ENCODE results near the gene TUBA1C. TPM values are rescaled to one million over a fixed set of nuclear protein-coding genes. Genes with fewer than 3 reads are reported as not detected.

TUBA1C gene
- total RNA-seq, 1 experiment from 2014 or later = 1,376 TPM

DNA sequence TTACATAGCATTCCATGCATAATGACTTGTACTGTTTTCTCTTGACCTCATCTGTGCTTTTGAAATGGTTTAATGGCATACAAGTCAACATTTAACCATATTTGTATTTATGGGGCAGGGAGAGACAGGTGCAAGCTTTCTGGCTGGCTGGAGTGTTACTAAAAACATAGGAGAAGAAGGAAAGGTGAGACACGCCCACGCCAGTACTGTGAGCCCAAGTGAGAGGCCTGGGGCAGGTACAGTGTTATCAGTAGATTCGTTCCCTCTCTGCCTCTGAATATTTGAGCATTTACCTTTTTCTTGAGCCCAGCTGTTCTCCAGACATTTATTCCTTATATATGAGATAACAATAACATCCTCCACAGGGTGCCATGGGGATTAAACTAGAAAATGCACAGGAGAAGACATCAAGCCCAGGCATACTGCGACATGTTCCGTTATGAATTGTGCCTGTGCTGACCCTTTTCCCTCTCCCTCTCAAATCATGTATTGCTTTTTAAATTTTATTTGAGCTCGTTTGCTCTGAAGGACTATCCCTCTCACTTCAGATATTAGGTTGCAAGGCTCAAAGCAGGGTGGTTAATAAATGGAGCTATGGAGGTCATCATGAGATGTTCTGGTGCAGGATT lies 34.6 kb upstream of the TUBA1C start:
- ATAC-seq (no peak), DNase-seq (no peak)
- H3K79me2 ChIP-seq (ENCODE audit: low read length) = no peaks in the 10 kb centered on the region
- no peak overlapping the region for H3K27ac ChIP-seq (ENCODE audit: low read length)
- no peaks in the 10 kb centered on the region for H3K9me3 ChIP-seq (ENCODE audit: low read length)
- no peak for TF ChIP-seq EZH2 (IDR thresholded peaks at IDR 0.05; ENCODE audit: low read length, unreplicated experiment)
- TF ChIP-seq, protein P1, sequence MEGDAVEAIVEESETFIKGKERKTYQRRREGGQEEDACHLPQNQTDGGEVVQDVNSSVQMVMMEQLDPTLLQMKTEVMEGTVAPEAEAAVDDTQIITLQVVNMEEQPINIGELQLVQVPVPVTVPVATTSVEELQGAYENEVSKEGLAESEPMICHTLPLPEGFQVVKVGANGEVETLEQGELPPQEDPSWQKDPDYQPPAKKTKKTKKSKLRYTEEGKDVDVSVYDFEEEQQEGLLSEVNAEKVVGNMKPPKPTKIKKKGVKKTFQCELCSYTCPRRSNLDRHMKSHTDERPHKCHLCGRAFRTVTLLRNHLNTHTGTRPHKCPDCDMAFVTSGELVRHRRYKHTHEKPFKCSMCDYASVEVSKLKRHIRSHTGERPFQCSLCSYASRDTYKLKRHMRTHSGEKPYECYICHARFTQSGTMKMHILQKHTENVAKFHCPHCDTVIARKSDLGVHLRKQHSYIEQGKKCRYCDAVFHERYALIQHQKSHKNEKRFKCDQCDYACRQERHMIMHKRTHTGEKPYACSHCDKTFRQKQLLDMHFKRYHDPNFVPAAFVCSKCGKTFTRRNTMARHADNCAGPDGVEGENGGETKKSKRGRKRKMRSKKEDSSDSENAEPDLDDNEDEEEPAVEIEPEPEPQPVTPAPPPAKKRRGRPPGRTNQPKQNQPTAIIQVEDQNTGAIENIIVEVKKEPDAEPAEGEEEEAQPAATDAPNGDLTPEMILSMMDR (conservative IDR thresholded peaks at IDR 0.05; ENCODE audit: low read depth, low read length) = no peak
- no peak for TF ChIP-seq EZH2phosphoT487 (IDR thresholded peaks at IDR 0.05; ENCODE audit: borderline replicate concordance, low read length)
- ChIA-PET POLR2A (ENCODE audit: unreplicated experiment) (no interaction called here), CTCF (no interaction called here)
- H2AFZ ChIP-seq (ENCODE audit: low read length) = no peak overlapping the region
- no TSS peak for BruUV-seq (replicated peaks)
- H4K20me1 ChIP-seq (ENCODE audit: low read length) = no peaks in the 10 kb centered on the region
- H3F3A ChIP-seq (ENCODE audit: low read length, unreplicated experiment) = no peaks in the 10 kb centered on the region
- H3K4me3 ChIP-seq (ENCODE audit: low read length) = no peak overlapping the region
- H3K9ac ChIP-seq (ENCODE audit: low read length) = no peak overlapping the region
- H3K27me3 ChIP-seq (ENCODE audit: low read length) = no peaks in the 10 kb centered on the region
- H3K4me1 ChIP-seq (ENCODE audit: insufficient read depth, low read length) = peaks cover 4% of the 10 kb centered on the region; the same call in 1 of the 2 replicates
- no peaks in the 10 kb centered on the region for H3K9me2 ChIP-seq (replicated peaks; ENCODE audit: low read length)
- H3K4me2 ChIP-seq (ENCODE audit: low read length) = no peak overlapping the region
- H3K36me3 ChIP-seq (ENCODE audit: low read depth, low read length) = no peaks in the 10 kb centered on the region
- intact Hi-C loops (cut with micrococcal nuclease) = no loop called here

DNA sequence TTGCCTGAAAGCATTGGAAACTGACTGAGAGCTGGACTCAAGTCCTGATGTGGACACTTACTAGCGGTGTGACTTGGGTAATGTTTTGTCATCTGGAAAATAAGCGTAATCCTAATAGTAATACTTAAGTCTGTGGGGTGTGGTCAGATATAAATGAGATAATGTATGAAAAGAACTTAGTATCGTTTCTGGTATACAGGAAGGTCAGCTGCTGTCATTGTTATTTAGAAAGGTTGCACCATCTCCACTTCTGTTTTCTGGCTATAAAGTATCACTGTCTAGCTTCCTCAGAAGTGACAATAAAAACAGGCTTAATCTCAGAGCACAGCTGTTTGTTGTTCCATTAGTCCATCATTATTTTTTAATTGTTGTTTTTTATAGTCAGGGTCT lies 34.1 kb upstream of the TUBA1C start:
- DNase-seq (no peak), ATAC-seq (no peak)
- Histone ChIP-seq H3K27ac (ENCODE audit: low read length) (no peak overlapping the region), H3K9ac (ENCODE audit: low read length) (no peak overlapping the region), H3K4me1 (ENCODE audit: insufficient read depth, low read length) (peaks cover 4% of the 10 kb centered on the region; the same call in 1 of the 2 replicates), H4K20me1 (ENCODE audit: low read length) (no peaks in the 10 kb centered on the region), H3K36me3 (ENCODE audit: low read depth, low read length) (no peaks in the 10 kb centered on the region), H2AFZ (ENCODE audit: low read length) (no peak overlapping the region), H3K27me3 (ENCODE audit: low read length) (no peaks in the 10 kb centered on the region), H3K79me2 (ENCODE audit: low read length) (no peaks in the 10 kb centered on the region), H3K4me2 (ENCODE audit: low read length) (no peak overlapping the region), H3K4me3 (ENCODE audit: low read length) (no peak overlapping the region), H3K9me3 (ENCODE audit: low read length) (no peaks in the 10 kb centered on the region), H3K9me2 (replicated peaks; ENCODE audit: low read length) (no peaks in the 10 kb centered on the region), H3F3A (ENCODE audit: low read length, unreplicated experiment) (no peaks in the 10 kb centered on the region)
- POLR2A ChIA-PET (ENCODE audit: unreplicated experiment) = no interaction called here
- CTCF ChIA-PET = no interaction called here
- no peak for TF ChIP-seq EZH2phosphoT487 (IDR thresholded peaks at IDR 0.05; ENCODE audit: borderline replicate concordance, low read length)
- TF ChIP-seq EZH2 (IDR thresholded peaks at IDR 0.05; ENCODE audit: low read length, unreplicated experiment) = no peak
- TF ChIP-seq, protein P1 (conservative IDR thresholded peaks at IDR 0.05; ENCODE audit: low read depth, low read length) = no peak
- no TSS peak for BruUV-seq (replicated peaks)
- intact Hi-C loops (cut with micrococcal nuclease) = no loop called here

DNA sequence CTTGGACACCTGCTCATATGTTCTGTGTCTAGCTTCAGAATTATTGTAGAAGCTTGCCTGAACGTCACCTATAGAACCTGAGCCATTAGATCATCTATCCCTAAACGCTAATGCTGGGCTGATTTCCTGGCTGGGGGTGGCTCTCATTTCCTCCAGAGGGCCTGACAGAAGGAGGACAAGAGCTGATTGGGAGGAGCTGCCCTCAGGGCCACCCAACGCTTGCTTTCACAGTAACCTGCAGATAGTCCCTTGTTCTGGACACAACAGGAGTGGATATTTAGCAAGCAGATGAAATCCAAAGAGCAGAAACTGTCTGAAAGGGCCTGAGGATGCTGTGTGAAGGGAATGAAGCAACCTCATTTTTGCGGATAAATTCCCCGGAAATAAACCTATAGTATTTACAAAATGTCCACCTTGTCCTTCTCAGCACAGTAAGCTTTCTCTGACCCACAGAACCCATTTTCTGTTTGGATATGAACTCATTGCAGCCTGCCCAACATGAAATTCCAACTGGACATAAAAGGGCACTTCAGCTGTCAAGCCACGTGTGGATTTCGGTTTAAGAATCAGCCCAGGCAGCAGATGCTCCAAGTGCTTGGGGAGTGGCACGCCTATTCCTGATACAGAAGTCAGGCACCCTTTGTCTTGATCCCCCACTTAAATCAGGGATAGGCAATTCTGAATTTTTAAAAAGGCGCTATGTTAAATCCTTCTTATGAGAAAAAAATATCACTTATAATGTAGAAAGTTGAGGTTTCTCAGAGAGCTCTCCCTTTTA lies 32.8 kb upstream of the TUBA1C start:
- no peaks in the 10 kb centered on the region for H3K36me3 ChIP-seq (ENCODE audit: low read depth, low read length)
- no peaks in the 10 kb centered on the region for H3K79me2 ChIP-seq (ENCODE audit: low read length)
- CTCF ChIA-PET = no interaction called here
- no peaks in the 10 kb centered on the region for H3F3A ChIP-seq (ENCODE audit: low read length, unreplicated experiment)
- H3K27ac ChIP-seq (ENCODE audit: low read length) = no peak overlapping the region
- TF ChIP-seq, protein P1 (conservative IDR thresholded peaks at IDR 0.05; ENCODE audit: low read depth, low read length) = no peak
- TF ChIP-seq EZH2phosphoT487 (IDR thresholded peaks at IDR 0.05; ENCODE audit: borderline replicate concordance, low read length) (no peak), EZH2 (IDR thresholded peaks at IDR 0.05; ENCODE audit: low read length, unreplicated experiment) (no peak)
- H3K4me2 ChIP-seq (ENCODE audit: low read length) = no peak overlapping the region
- no peaks in the 10 kb centered on the region for H3K27me3 ChIP-seq (ENCODE audit: low read length)
- peaks cover 4% of the 10 kb centered on the region; the same call in 1 of the 2 replicates for H3K4me1 ChIP-seq (ENCODE audit: insufficient read depth, low read length)
- no peak overlapping the region for H2AFZ ChIP-seq (ENCODE audit: low read length)
- intact Hi-C loops (cut with micrococcal nuclease) = no loop called here
- BruUV-seq (replicated peaks) = no TSS peak
- H3K9me2 ChIP-seq (replicated peaks; ENCODE audit: low read length) = no peaks in the 10 kb centered on the region
- ATAC-seq (no peak), DNase-seq (no peak)
- no peaks in the 10 kb centered on the region for H4K20me1 ChIP-seq (ENCODE audit: low read length)
- no peak overlapping the region for H3K4me3 ChIP-seq (ENCODE audit: low read length)
- POLR2A ChIA-PET (ENCODE audit: unreplicated experiment) = no interaction called here
- no peak overlapping the region for H3K9ac ChIP-seq (ENCODE audit: low read length)
- H3K9me3 ChIP-seq (ENCODE audit: low read length) = no peaks in the 10 kb centered on the region
